Activated naive CD8-positive, alpha-beta T cell treated with anti-CD3 and anti-CD28 coated beads, Interleukin-2, amount 50 U/mL, for 16 hours (primary cell): ENCODE measurements around the gene GTSE1.

ENCODE experiments used
- DNase-seq: peaks from one replicate; pipeline ENCODE4 v3.0.0-alpha.2; 2020; ENCODE audit warnings: low read depth, low spot score

Gene GTSE1

DNA sequence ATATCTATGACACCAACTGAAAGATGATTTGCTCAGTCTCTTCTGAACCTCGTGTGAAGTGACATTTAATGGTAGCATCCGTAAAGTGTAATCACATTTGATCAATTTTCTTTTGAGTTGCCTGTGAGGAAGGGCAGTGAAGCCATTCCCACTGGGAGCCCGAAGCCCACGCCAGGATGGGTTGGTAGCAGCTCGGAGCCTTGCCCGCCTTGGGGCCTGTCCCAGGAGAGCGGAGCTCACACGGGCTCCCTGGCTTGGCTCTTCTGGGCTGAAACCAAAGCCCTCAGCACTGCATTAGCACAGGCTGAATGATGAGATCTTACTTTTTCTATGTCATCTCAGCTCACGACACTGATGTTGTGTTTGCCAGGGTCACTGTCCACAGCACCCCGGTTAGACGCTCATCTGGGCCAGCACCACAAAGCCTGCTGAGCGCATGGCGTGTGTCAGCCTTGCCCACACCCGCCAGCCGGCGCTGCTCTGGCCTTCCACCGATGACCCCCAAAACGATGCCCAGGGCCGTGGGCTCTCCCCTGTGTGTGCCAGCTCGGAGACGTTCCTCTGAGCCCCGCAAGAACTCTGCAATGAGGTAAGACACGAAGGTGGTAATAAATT, 29.5 kb downstream of the GTSE1 start:
- no peak for DNase-seq

DNA sequence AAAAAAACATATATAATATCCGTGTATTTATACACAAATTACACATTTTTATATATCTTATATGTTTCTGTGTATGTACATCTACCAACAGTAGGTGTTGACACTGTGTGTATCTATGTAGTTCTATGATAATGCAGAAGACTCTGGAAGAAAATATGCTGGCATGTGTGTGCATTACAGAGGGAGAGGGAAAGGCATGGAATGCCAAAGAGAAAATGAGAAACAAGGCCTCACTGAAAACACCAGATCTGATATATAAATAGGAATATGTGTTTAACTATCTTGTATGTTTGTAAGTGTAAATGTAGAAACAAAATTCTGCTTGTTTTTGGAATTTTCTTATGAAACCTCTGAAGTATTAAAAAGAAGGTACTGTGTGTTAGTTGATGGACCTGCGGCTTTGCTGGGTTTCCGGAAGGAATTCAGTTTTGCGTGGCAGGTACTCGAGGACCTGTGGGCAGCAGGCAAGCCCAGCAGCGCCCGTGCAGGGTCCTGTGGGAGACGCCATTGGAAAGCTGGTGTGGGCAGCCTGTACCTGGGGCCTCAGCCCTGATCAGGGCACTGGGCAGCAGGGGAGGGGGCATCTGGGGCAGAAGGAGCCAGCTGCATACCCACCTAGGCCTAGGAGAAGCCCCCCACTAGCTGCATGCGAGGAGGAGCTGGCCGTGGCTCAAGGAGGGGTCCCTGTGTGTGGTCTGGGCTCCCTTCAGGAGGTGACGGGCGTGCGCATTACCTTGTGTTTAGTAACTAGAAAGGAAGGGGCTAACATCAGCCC, 31.2 kb downstream of the GTSE1 start:
- DNase-seq: no peak

DNA sequence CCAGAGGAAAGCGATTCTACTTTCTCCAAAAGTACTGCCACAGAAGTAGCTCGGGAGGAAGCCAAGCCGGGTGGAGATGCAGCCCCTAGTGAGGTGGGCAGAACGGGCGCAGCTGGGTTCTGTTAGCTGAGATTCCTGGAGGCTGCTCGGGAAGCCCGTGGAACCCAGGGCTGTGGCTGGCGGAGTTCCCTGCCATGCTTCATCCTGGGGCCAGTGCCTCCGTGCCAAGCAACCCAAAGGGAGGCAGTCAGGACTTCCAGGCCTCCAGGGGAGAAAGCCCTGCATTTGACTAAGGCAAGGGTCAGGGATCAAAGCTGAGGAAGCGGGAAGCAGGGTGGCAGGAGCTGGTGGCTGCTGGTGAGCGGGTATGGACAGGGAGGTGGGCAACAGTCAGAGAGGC, 32.1 kb downstream of the GTSE1 start:
- DNase-seq: no peak

DNA sequence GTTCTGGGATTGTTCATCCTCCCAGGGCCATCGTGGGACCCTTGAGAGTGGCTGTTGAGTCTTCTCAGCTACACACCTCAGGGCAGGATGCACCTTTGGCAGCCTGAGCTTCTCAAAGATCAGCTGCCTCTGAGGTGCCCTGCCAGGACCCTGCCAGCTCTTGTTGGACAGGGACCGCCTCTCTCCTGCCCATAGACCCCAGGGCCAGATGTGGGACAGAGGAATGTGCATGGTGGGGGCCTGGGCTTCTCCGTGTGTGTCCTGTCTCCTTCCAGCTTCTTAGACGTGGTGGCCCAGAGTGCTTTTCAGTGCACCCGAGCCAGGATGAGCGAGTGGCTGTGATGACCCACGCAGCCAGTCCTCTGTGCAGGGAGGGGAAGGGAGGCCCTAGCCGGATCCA, 32.9 kb downstream of the GTSE1 start:
- no peak for DNase-seq

DNA sequence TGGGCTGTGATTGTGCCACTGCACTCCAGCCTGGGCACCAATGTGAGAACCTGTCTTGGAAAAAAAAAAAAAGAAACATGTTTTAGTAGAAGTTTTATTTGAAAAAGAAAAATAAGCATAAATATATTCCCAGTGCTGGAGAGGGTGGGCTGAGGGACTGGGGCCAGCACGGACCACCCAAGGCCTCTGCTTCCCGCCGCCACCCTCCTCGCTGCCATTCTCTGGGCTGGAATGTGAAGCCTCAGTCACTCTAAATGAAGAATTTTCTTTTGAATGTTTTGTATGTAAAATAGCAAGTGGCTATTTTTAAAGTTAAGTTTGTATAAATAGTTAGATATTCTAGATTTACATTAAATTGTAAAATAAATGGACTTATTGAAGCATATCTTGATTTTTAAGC, 33.8 kb downstream of the GTSE1 start:
- DNase-seq: no peak

DNA sequence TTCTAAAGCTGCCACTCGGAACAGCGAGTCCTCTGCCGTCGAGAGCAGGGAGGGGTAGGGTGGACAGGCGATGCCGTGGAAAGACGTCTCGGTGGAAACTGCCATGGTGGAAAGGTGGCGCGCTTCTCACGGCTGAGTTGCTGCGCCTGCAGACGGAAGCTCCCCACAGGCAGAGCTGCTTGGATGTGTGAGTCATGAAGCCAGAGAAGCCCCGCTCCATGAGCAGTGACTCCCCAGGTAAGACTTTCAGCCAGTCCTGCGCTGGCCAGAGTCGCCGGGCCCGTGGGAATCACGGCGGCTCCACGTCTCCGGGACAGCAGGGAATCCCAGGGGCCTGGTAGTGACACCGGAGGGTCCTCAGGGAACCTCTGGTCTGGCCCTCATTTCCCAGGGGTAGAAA, 34.8 kb downstream of the GTSE1 start:
- DNase-seq: no peak

DNA sequence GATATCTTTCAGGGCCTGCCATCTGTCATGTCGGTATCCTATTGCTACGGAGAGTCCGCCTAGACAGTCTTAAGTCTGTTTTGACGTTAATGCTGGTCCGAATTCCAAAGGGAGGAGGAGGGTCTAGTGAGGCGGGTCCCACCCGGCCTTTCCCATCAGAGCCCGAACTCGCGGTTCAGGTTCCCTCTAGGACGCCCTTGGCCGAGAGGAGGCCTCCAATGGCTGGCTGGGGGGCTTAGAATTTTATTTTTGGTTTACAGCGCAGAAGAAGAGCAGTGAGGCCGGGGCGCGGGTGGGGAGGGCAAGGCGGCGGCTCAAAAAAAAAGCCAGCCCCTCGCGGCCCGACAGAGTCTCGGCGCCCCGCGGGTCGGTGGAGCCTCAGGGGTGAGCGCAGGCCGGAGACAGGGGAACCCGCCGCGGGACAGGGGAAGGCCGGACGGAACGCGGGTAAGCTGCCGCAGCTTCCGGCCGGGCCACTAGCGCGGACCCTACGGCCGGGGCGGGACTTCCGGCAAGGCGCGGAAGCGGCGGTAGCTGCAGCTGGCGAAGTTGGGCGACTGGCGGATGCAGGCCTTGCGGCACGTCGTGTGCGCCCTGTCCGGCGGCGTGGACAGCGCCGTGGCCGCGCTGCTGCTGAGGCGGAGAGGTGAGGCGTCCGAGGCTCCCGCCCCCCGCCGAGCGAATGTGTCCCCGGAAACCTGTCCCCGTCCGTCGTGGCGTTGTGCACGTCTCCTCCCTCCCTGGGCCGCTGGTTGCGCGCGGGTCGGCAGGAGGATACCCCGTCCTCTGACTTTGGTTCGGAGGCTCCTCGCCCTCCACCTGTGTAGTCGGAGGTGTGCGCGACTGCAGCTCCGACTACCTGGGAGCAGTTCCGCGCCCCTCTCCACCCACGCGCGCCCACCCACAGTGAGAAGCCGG, 38.8 kb downstream of the GTSE1 start, which contains the start of gene TRMU:
Gene TRMU, plus strand, starts transcription at position 514 of the 918 bp plus-strand sequence. Its CDS starts 51 bp downstream, at position 565.
- peak; percentile 44 for DNase-seq

DNA sequence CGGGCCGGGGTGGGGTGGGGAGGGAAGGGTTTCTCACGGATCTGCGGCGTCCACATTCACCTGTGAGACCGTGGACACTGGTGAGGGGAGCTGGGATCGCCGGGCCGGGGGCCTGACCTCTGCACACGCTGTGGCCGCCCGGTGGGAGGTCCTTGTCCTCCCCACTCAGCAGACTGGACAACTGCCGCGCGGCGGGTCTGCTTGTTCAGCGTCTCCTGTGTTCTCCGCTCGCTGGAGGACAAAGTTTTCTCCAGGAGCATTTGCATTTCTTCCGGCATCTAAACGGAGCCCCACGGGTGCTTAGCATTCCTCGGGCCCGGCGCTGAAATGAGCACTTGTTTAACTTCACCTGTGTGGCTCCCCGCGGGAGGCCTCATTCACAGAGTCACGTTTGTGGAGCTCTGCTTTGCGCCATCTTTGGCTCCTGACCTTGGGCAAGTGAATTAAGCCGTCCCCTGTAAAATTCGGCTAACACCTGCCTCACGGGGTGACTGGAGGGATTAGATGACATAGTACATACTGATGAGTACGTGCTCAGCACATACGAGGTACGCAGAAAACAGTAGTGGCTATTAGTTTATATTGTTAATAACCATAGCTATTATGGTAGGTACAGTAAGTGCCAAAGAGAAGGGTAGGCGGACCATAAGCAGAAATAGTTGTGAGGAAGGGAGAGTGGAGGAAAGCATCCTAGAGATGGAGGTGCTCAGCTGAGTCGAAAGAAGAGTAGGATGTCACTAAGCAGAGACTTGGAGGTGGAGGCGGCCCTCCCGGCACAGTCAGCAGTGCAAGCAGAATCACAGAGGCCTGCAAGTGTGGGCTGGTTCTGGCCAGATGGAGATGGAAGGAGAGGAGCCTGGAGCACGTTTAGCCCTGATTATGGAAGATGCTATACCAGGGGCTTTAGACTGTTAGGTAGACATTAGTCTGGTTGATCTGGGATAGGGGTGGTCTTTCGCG, 39.7 kb downstream of the GTSE1 start:
- DNase-seq: no peak

DNA sequence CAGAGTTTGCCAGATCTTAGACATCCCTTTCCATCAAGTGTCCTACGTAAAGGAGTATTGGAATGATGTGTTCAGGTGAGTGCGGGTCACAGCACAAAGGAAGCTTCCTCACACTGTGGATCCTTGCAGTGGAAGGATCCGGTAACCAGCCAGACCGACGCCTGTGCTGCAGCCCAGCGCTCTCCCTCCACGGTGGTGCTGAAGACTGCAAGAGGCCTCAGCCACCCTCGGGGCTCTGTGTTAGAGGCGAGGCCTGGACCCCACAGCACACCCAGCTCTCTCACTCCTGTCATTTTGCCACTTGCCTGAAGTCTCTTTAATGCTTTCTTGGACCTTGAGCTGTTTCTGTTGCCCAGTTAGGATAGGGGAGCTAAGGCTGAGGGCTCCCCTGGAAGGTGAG, 41.2 kb downstream of the GTSE1 start:
- DNase-seq: no peak

DNA sequence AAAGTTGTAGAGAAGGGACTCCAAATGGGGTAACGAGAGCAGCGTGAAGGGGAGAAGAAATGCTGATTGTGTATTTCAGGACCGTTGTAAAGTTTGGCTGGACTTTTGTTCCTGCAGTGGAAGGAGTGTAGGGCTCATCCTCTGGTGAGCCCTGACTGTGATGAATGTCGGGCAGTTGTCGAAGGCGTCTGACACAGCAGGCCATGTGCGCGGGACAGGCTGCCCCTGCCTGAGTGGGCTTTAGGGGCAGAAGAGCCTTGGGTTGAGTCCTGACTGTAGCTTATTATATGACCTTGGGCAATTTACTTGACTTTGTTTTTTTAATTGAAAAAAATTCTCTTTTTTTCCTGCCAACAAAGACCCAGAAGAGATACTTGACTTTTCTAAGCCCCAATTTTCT, 42.0 kb downstream of the GTSE1 start:
- DNase-seq: no peak

DNA sequence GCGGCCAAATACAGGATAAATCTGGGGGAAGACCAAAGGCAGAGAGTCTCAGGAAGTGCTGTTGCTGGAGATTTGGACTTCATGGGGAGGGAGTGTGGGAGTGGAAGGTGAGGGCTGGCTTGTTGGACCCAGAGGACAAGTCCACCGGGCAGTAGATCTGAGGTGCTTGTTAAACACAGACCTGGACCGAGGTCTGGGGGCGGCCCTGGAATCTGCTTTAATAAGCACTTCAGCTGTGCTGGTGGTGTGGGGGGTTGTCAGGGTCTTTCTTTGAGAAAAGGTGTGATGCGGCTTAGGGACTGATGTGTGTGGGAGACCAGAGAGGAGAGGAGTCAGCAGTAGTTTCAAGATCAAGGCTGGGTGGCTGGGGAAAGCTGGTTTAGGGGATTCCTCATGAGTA, 43.3 kb downstream of the GTSE1 start:
- DNase-seq: no peak

DNA sequence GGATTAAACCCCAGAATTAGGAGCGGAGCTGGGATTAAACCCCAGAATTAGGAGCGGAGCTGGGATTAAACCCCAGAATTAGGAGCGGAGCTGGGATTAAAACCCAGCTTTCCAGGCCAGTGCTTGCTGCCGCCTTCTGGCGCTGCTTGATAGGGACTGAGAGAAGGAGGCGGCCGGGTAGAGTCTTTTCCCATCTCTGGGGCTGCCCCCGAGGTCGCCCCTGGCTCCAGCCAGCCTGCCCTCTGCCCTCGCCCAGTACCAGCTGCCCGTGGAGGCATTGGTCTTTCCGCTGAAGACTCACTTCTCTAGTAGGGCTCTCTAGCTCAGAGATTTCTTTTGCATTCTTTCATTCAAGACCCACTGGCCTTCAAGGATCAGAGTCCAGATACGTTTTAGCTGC, 44.0 kb downstream of the GTSE1 start:
- DNase-seq: no peak

DNA sequence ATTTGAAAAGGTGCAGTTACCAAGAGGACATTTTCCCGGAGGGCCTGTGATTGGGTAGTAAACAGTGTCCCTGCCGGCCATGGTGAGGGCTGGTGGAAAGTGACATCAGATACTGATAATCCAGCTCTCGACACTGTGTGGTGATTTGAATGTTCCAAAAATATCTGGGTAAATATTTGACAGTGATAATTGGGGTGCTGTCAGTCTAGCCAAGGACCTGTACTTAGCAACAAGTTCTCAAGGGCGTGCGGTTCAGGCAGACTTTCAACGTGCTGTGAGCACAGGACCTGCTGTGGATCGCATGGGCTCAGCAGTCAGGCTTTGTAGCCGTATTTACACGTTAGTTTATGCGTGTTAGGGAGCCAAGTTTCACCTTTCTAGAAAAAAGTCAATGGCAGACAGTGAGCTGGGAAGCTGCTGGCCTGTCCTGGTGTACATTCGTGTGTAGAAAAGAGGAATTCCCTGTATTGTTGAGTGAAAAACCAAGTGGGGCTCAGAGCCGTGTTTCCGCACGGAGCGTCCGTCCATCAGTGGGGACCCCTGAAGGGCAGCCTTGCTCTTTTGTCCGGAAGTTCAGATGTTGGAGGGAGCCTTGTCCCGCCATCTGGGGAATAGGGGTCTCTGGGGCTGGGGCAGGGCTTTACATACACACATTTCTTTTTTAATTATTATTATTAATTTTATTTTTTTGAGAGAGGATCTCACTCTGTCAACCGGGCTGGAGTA, 50.2 kb downstream of the GTSE1 start:
- DNase-seq: no peak

DNA sequence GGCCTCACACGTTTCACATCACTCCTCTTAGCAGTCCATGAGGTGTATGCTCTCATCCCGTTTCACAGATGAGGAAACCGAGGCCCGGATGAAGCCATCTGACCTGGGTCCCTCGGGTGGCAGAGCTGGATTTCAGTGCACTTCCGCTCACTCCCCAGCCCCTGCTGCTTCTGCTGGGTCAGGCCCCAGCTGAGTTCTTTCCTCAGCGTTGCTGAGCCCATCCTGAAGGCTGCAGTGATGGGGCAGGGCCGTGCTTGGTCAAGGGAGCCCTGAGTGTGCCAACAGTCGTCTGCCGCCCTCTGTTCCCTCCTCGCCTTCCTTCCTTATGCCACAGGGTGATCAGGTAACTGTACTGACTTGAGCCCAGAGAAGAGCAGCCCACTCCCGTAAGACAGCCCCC, 51.0 kb downstream of the GTSE1 start:
- no peak for DNase-seq

DNA sequence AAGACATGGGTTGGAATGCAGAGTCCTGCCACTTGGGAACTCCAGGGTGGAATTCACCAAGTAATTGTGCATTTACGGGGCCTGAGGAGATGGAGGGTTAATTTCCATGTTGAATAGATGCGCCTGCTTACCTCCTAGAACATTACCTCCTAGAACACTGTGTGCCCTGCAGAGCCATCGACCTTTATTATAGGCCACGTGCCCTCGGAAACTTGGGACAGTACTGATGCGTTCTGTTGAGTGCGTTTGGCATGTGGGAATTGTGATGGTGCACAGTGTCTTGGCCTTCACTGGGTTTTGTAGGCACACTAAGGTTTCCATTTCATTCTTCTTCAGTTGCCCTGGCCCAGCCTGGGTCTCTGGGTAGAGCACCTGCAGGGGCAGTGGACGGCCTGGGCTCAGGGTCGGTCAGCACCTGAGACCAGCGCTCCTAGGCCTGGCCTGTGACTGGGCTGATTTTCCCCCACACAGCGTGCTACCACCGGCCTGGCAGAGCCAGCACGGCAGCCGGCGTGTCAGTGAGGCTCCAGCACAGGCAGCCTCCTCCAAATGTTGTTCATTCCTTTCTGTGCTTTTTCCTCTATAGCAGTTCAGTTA, 51.5 kb downstream of the GTSE1 start:
- DNase-seq: no peak

DNA sequence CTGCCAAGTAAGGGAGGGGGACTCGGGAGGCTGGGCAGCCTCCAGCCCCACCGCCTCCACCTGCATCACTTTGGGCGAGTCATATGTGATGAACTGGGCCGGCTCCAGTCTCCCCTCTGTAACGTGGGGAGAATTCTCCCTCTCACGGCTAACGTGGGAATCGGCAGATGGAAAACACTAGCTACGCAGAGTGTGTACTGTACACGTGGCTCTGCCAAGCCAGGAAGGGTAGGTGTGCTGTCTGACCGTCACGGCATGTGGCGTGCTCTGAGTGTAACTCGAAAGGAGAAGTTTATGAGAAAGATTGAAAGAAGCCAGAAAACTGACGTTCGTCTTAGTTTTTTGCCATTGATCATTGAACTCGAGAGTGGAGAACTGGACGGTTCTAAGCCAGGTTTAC, 52.6 kb downstream of the GTSE1 start:
- no peak for DNase-seq

DNA sequence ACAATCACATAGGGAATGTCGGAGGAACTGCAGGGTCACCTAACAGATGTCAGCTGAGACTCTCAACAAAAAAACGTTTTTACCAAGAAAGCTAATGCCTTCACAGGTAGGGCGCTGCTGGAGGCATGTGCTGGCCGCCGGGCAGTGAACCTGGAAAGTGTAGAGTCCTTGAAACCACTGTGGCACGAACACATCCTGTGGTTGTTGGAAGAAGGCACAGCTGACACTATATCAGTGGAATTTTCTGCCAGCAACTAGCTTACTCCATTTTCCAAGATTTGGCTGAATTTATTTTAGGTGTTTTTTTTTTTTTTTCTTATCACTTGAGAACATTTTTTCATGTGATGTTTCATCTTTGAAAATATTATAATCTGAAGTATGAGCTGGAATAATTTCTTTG, 53.0 kb downstream of the GTSE1 start:
- no peak for DNase-seq

DNA sequence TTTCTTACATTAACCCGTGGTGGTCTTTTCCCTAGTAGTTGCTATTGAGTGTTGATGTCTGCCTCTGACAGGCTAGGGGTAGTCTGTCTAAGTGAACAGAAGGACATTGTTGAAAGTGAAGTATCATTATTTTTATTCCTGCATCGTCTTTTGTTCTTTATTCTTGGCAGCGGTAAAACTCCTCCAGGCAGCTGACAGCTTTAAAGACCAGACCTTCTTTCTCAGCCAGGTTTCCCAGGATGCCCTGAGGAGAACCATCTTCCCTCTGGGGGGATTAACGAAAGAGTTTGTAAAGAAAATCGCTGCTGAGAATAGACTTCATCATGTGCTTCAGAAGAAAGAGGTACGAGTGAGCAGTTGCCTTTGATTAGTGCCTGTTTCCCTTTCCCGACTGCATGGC, 53.5 kb downstream of the GTSE1 start:
- no peak for DNase-seq

DNA sequence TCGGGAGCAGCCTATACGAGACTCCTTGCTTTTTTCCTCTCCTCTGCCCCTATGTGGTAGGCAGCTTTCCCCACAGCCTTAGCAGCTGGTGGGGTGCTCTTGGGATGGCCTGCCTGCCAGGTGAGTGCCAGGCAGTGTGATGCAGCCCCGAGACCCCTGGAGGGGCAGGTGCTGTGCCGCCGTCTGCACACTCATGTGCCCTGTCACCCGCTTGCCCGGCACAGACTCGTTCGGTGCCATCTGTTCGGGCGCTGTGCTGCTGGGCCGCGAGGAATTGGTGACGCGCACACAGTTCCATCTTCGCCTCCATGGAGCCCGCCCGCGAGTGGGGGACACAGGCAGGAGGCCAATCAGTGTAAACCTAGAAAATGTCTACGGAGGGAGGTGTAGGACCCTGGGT, 54.0 kb downstream of the GTSE1 start:
- no peak for DNase-seq

DNA sequence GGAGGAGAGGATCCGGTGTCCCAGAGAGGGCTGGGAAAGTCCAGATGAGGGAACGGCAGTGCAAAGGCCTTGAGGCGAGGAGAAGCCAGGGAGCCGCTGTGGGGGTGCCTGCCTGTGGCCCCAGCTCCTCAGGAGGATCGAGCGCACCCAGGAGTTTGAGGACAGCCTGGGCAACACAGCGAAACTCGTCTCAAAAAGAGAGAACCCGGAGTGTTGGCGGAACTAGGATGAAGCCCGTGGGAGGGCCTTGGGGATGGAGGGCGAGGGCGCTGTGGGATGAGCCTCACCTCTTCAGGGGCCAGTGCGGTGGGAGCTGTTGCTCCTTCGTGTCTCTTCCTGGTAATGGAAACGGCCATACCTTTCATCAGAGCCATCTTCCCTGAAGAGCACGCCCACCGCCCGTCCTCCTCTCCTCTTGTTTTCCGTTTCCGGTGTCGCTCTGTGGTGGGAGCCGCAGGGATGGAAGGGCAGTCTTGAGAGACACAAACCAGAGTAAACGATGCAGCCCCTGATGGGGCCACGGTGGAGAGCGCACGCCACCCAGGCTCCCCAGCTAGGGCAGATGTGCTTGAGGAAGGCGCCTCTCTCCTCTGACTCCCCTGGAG, 54.6 kb downstream of the GTSE1 start:
- no peak for DNase-seq
